HG02623 (cell line): ENCODE data around the gene PDZD7.
"Not testable (repeated sequence)": the region's sequence is repeated elsewhere in the genome, so short reads cannot be mapped to it uniquely, and the experiment has no call there.

Experiments
- ATAC-seq: cut with Tn5 transposase; IDR thresholded peaks from one replicate; pipeline ENCODE4 v1.9.1; 2021; ENCODE audit warnings: moderate library complexity; ENCODE audit not compliant: unreplicated experiment

PDZD7 gene

GRCh38 chr10:100986623-100986951 lies 44.3 kb downstream of the PDZD7 start:
- ATAC-seq, result no peak

GRCh38 chr10:100985336-100985735 lies 45.6 kb downstream of the PDZD7 start:
- ATAC-seq, result no peak

GRCh38 chr10:100984672-100985177 lies 46.2 kb downstream of the PDZD7 start:
- ATAC-seq, result no peak

- no peak for ATAC-seq
Observed at GRCh38 chr10:100983868-100984671, 46.9 kb downstream of the PDZD7 start.

GRCh38 chr10:100982916-100983830 lies 47.8 kb downstream of the PDZD7 start:
- no peak for ATAC-seq

GRCh38 chr10:100981178-100981772 lies 49.7 kb downstream of the PDZD7 start:
- ATAC-seq, result no peak

- ATAC-seq, result no peak
Observed at GRCh38 chr10:100980711-100981110, 50.2 kb downstream of the PDZD7 start.

GRCh38 chr10:100980311-100980710 lies 50.6 kb downstream of the PDZD7 start:
- ATAC-seq, result no peak

GRCh38 chr10:100979791-100980272 lies 51.1 kb downstream of the PDZD7 start:
- ATAC-seq, result no peak

GRCh38 chr10:100978901-100979195 lies 52.1 kb downstream of the PDZD7 start:
- ATAC-seq, result no peak

GRCh38 chr10:100978121-100978900 lies 52.6 kb downstream of the PDZD7 start:
- ATAC-seq, result no peak

GRCh38 chr10:100977436-100977835 lies 53.5 kb downstream of the PDZD7 start:
- ATAC-seq, result no peak

- no peak for ATAC-seq
Observed at GRCh38 chr10:100976906-100977305, 54.0 kb downstream of the PDZD7 start.

- not testable (repeated sequence) for ATAC-seq
Observed at GRCh38 chr10:100975397-100975796, 55.5 kb downstream of the PDZD7 start.

- ATAC-seq, result no peak
Observed at GRCh38 chr10:100972904-100973535, 57.9 kb downstream of the PDZD7 start.

GRCh38 chr10:100972115-100972903 lies 58.6 kb downstream of the PDZD7 start:
- no peak for ATAC-seq

GRCh38 chr10:100970914-100971811 lies 59.8 kb downstream of the PDZD7 start:
- no peak for ATAC-seq
